GM19395 (cell line): ENCODE measurements around the gene DET1.
"Not testable (repeated sequence)": the region's sequence is repeated elsewhere in the genome, so short reads cannot be mapped to it uniquely, and the experiment has no call there.

Experiments used
- ATAC-seq: cut with Tn5 transposase; IDR thresholded peaks from one replicate; pipeline ENCODE4 v1.9.1; 2021; ENCODE audit warnings: mild to moderate bottlenecking, moderate library complexity; ENCODE audit not compliant: unreplicated experiment

DET1 gene

GRCh38 chr15:88546248-88547129 lies at the start of gene DET1:
Gene DET1, minus strand, starts transcription at chr15:88546681. Its CDS starts 14,976 bp downstream, at chr15:88531705.
- ATAC-seq: peak; percentile 99

DNA sequence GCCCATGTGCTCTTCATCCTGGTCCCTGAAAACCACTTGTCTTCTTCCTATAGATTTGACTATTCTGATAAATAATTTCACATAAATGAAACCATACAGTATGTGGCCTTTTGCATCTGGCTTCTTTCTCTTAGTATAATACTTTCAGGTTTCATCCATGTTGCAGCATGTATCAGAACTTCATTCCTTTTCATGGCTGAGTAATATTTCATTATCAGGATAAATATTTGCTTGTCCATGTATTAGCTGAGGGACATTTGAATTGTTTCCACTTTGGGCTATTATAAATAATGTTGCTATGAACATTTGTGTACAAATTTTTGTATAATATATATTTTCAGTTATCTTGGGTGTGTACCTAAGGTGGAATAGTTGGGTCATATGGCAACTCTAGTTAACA lies 44.9 kb upstream of the DET1 start:
- ATAC-seq: no peak

DNA sequence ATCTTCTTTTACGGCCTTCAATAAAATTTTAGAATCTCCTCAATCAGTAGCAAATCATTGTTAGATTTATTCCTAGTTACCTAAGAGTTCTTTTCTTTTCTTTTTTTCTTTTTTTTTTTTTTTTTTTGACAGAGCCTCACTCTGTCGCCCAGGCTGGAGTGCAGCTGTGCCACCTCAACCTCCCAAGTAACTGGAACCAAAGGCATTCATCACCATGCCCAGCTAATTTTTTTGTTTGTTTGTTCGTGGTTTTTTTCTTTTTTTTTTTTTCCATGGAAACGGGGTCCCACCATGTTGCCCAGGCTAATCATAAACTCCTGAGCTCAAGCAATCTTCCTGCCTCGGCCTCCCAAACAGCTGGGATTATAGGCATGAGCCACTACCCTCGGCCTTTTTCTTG lies 44.3 kb upstream of the DET1 start:
- no peak for ATAC-seq

- no peak for ATAC-seq
Measured at GRCh38 chr15:88586401-88587162, 40.1 kb upstream of the DET1 start.

- ATAC-seq: no peak
Measured at GRCh38 chr15:88580532-88580931, 34.1 kb upstream of the DET1 start.

DNA sequence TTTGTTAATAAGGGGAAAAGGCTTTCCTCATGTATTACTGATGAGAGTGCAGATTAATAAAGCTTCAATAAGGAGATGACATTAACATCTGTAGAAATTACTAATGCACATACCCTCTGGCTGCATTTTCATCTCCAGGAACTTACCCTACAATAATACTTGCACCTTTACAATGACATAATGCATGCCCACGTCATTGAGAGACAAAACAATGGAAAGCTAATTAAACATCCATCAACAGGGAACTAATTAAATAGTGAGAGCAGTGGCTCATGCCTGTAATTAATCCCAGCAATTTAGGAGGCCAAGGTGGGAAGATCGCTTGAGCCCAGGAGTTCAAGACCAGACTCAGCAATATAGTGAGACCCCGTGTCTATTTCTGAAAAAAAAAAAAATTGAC lies 32.8 kb upstream of the DET1 start:
- no peak for ATAC-seq

GRCh38 chr15:88574655-88575054 lies 28.2 kb upstream of the DET1 start:
- no peak for ATAC-seq

DNA sequence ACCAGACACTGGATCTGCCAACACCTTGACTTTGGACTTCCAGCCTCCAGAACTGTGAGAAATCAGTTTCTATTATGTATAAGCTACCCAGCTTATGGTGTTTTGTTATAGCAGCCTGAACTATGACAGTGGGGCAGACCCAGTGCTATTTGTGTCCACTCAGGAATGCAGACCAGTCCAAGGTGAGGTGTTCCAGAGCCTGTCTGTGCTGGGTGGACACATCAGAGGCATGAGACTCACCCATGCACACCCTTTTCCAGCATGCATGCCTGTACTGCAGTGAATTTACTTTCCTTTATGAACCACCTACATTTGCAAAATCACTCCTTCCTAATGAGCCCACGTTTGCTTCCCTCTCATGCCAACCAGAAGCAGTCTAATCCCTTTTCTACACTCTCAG lies 27.6 kb upstream of the DET1 start:
- ATAC-seq: no peak

GRCh38 chr15:88571852-88572259 lies 25.4 kb upstream of the DET1 start:
- no peak for ATAC-seq

DNA sequence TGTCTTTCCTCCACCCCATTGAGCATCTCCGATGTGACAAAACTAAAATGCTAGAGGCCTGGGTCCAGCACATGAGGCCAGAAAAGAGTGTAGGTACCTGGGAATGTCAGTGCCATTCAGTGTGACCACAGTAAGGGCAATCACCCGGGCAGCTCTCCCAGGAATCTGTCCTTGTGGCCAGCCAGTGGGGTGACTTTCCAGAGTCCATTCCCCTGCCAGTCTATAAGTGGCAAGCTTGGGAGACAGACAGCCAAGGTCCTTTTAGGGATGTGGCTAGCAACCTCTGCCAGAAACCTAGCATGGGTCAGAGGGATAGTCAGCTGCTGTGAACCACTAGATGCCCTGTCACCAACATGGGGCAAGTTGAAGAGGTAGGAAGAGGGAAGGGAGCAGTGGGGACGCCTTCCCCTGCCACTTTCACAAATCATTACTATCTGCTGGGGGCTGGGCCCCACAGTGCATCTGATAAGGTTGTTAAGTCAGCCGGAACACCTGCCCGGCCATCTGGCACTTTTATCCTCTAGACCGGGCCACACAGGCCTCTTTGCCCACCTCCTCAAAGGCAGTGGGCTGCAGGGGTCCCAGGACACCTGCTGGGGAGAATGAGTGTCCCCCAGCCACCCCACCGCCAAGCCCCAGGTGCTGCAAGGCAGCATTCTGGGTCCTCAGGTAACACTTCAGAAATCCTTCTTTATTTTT lies 24.8 kb upstream of the DET1 start:
- ATAC-seq: no peak

DNA sequence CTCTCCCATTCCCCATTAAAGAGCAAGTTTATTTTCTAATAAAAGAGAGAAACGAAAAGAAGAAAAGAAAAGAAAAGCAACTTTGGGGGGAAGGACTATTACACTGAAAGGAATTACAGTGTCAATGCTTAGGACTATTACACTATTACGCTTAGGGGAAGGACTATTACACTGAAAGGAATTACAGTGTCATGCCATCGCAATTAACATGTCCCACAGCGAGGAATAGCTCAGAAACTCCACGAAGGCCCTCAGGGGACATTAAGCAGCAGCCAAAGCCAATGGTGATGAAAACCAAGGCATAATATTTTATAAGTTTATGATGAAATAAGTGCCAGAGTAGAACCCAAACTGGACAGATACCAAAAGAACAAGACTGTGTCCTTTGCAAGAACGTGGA lies 22.1 kb upstream of the DET1 start:
- ATAC-seq: no peak

DNA sequence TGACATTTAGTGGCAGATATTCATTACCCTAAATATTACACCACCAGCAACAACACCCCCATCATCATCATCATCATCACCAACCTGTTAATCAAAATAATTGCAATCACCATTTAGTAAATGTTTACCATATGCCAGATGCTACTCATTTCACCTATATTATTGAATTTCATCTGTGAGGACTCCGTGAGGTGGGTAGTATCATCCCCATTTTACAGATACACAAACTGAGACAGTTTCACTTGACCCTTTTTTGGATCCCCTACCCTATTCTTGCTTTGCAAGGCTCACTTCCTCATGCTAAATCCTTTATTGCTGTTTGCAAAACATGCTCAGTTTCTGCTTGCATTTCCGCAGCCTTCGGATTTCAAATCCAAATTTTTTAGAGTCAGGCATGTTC lies 18.3 kb upstream of the DET1 start:
- no peak for ATAC-seq

- no peak for ATAC-seq
Measured at GRCh38 chr15:88563638-88564037, 17.2 kb upstream of the DET1 start.

DNA sequence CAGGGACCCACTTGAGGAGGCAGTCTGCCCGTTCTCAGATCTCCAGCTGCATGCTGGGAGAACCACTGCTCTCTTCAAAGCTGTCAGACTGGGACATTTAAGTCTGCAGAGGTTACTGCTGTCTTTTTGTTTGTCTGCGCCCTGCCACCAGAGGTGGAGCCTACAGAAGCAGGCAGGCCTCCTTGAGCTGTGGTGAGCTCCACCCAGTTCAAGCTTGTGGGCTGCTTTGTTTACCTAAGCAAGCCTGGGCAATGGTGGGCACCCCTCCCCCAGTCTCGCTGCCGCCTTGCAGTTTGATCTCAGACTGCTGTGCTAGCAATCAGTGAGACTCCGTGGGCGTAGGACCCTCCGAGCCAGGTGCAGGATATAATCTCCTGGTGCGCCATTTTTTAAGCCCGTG lies 13.1 kb upstream of the DET1 start:
- ATAC-seq: not testable (repeated sequence)

DNA sequence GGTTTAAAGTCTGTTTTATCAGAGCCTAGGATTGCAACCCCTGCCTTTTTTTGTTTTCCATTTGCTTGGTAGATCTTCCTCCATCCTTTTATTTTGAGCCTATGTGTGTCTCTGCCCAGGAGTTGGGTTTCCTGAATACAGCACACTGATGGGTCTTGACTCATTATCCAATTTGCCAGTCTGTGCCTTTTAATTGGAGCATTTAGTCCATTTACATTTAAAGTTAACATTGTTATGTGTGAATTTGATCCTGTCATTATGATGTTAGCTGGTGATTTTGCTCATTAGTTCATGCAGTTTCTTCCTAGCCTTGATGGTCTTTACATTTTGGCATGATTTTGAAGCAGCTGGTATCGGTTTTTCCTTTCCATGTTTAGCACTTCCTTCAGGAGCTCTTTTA lies 11.5 kb upstream of the DET1 start:
- not testable (repeated sequence) for ATAC-seq

DNA sequence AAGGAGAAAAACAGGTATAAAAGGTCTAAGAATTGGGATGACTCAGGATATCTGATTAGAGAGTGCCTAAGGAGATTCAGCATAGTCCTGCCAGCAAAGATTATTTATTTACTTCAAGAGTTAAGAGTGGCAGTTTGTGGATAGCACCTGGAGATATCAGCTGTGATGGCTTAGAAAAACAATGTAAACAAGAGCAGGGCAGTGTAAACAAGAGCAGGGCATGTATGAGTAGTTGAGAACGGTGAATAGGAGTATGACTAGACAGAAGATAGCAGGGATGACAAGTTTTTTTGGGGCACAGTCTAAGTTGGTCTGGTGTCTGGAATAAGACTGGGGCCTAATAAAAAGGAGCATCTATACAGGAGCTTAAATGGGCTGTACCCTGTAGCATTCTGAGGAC lies 1.5 kb upstream of the DET1 start:
- ATAC-seq: not testable (repeated sequence)

GRCh38 chr15:88545578-88546247 lies 768 bp downstream of the DET1 start:
- ATAC-seq: not testable (repeated sequence)

DNA sequence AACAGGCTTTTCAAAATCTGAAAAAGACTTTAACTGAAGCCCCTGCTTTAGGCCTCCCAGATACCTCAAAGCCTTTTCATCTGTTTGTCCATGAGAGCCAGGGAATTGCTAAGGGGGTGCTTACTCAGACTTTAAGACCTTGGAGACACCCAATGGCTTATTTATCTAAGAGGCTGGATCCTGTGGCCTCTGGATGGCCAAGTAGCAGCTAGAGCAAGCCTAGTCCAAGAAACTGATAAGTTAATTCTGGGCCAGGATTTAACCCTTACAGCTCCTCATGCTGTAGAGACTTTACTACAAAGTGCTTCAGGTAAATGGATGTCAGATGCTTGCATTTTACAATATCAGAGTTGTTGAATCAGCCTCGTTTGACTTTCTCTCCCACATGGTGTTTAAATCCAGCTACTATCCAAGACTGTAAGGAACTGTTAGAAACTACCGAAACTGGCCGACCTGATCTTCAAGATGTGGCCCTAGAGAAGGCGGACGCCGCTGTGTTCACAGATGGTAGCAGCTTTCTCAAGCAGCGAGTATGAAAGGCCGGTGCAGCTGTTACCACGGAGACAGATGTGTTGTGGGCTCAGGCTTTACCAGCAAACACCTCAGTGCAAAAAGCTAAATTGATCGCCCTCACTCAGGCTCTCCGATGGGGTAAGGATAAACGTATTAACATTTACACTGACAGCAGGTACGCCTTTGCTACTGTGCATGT lies 3.3 kb downstream of the DET1 start:
- ATAC-seq: no peak

DNA sequence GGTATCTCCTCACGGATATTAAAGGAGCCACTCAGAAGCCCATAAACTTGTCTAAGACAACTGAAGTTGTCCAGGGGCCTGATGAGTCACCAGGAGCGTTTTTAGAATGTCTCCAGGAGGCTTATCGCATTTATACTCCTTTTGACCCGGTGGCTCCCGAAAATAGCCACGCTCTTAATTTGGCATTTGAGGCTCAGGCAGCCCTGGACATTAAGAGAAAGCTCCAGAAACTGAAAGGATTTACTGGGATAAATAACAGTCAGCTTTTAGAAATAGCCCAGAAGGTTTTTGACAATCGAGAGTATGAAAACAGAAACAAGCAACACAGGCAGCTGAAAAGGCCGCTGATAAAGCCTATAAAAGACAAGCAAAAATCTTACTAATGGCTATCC lies 4.1 kb downstream of the DET1 start:
- no peak for ATAC-seq

- ATAC-seq: no peak
Measured at GRCh38 chr15:88541709-88542341, 4.7 kb downstream of the DET1 start.
